Activated naive CD4-positive, alpha-beta T cell treated with Interleukin-2 at 50 U/mL for 16 hours (primary cell): ENCODE measurements around the gene SAP30L.
A peak's percentile ranks its signal among the peaks of the same experiment; 100 is the strongest.

ENCODE experiments used
- DNase-seq: peaks from one replicate; pipeline ENCODE4 v3.0.0-alpha.2; 2020

SAP30L gene

GRCh38 chr5:154482528-154483449, 37.0 kb downstream of the SAP30L start:
- no peak for DNase-seq

DNA sequence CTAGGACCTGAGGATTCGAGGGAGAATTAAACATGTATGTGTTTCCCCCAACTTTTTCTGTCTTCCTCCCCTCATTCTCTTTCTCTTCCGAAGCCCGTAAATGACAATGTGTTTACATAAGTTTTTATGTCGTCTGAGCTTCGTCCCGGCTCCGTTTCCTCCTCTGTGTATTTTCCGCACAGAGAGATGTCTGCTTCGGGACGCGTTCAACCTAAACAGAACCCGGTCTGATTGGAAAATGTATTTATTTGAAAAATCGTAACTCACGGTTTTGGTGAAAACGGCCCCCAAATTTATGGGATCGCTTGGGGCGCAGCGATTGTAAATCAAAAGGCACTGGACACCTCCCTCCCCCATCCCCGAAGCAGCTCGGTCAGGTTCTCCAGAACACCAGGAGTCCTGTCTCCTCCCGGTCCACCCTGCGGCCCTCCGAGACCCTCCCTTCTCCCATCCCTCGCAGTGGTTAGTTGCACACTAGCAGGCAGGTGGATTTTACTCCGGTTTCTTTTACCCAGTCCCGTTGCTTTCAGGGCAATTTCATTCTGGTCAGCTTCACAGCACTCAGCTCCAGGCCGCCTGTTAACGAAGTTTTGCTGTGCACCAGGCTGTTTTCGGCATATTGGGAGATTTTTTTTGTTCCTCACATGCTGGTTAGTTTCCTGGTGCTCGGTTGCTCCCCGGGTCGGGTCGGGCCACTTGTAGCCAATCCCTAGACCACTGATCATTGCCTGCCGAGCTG, 38.0 kb downstream of the SAP30L start:
- no peak for DNase-seq

GRCh38 chr5:154484393-154485095, 38.7 kb downstream of the SAP30L start:
- DNase-seq, result no peak

- DNase-seq, result no peak
Observed at GRCh38 chr5:154485096-154485491, 39.3 kb downstream of the SAP30L start.

DNA sequence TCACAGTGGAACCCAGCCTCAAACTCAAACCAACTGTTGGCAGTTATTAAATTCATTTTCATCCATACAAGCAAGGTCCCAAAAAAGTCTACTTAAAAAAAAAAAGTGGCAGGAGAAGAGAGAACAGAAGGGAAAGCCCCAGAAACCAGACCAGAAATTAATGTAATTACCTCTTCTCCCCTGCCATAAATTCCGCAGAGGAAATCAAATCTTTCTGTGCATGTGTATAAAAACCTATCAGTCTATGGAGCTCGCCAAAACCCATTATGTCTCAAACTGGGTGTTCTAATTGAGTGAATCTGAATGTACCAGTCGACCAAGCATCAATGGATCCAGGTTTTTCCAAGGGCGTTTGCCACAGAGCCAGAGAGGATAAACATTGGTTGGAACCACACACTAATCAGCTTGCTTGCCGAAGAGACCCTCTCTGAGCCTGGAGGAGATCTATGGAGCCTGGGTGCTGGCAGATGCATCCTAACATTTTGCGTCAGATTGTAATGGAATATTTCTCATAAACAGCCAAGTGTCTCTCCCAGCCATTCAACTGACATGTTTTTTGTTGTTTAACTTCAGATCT, 40.1 kb downstream of the SAP30L start:
- DNase-seq, result no peak

DNA sequence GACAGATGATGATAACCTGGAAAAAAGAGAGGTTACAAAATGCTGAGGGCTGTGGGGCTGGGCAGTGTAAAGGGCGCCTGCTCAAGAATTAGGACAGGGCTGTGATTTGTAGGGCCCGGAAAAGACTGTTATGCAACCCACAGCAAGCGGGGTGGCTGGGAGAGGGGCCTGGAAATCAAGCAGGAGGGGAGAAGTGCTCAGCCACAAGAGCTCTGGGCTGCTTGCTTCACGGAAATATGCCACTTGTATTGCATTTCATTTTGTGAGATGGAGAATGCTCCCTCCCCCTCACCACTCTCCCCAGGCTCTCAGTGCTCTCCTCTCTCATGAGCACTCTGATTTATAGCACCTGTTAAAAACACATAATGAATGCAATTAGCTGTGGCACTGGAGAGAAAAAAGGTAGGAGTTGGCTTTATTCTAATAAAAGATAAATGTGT, 40.6 kb downstream of the SAP30L start:
- DNase-seq, result no peak

DNA sequence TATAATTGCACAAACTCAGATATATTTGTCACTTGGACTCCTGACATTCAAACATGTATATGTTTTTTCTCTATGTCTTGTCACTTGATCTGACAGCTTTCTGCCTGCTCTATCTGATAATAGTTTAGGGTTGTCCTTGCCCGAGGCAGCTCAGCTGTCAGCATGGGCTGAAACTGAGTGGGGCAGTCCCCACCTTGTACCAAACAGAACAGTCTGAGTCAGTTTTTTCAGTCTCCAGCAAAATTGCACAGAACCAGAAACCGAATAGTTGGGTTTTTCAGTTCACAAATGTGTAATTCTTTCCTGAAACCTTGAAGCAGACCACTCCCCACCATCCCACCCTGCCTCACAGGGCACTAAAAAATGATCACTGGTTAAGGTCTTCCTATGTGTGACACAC, 41.7 kb downstream of the SAP30L start:
- peak; percentile 57 for DNase-seq

- DNase-seq, result no peak
Observed at GRCh38 chr5:154491941-154492340, 46.1 kb downstream of the SAP30L start.

- no peak for DNase-seq
Observed at GRCh38 chr5:154493274-154493673, 47.5 kb downstream of the SAP30L start.

DNA sequence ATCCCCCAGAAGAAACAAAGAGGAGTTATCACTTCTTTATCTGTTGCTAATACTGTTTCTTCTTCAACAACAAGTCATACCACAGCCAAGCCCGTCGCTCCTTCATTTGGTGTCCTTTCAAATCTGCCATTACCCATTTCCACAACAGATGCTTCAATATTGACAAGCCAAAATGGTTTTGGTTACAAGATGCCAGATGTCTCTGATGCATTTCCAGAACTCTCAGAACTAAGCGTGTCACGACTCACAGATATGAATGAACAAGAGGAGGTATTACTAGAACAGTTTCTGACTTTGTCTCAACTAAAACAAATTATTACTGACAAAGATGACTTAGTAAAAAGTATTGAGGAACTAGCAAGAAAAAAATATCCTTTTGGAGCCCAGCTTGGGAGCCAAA, 48.2 kb downstream of the SAP30L start:
- no peak for DNase-seq

DNA sequence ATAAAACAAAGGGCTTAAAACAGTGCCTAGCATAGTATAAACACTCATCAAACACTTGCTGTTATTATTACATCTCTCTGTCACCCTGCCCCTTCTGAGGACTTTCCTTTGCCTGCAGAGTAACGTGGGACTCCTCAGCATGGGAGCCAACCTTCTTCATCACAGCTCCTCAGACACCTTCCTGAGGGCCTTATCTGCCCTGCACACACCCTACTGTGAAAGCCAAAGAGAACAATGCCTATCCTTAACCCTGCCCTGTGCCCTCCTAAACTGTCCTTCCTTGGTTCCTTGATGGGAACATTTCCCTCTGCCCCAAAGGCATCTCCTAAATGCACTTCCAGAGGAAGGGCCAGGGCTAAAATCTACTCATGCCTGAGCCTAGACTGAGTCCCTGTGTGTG, 52.8 kb downstream of the SAP30L start:
- no peak for DNase-seq

DNA sequence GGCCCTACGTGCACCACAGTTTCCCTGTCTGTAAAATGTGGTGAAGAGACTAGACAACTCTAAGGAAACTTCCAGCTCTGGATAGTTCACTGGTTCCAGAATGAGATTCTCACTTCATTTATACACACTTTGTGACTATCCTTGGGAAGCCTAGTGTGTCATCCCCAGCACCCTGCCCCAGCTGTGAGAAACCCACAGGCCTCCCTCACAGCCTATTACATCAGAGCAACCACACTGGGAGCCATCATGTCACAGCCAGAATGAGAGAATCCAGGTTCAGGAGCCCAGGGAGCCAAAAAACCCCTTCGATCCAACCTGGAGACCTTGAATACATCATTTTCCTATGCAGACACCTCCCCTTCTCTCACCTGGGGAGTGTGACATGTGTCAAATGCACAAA, 53.2 kb downstream of the SAP30L start:
- no peak for DNase-seq

DNA sequence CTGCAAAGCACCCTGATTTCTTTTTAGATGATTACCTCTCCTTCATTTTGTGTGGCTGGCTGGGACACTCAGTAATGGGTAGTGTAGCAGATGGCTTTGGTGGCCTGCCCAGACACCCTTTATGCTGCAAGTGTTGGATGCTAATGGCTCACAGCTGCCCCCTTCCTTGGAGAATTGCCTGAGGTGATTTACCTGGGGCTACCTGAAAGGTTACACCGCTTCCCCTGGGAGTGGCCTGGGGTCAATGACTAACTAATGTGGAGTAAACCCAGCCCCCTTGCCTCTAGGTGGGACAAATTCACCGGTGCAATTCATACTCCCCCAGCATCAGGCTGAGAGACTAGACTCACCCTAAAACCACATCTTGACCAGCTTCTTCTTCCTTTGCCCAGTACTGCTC, 55.8 kb downstream of the SAP30L start:
- no peak for DNase-seq

DNA sequence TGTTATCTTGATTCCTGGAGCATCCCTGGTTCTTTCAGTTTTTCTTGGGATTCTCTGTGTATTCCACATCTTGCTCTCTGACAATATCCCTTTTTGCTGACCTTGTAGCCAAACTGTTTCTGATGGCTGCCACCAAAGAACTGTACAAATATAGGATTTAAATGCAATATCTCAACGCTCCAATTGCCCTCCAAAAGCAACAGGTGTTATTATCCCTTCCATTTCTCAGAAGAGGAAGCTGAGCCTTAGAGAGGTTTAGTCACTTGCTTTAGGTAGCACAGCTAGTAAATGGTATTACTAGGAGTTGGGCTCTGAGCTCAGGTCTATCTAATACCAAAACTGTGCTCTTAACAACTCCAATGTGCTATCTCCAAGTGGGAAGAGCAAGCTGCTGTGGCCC, 56.4 kb downstream of the SAP30L start:
- DNase-seq, result no peak

DNA sequence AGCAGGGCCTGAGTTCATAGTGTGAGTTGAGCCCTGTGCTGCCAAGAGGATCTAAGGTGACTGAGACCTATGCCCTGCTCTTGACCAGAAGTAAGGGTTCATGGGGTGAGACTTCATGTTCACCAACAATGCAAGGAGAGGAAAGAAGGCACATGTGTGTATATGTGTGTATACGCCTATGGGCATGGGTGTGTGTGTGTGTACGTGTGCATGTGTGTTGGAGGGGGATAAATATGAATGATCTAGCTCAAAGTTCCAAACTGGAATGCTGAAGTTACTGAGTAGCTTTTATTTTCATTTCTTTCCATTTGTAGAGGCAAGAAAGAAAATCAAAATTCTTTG, 57.9 kb downstream of the SAP30L start:
- DNase-seq, result no peak

GRCh38 chr5:154505567-154505966, 59.8 kb downstream of the SAP30L start:
- DNase-seq, result no peak

- DNase-seq, result no peak
Observed at GRCh38 chr5:154506049-154506715, 60.4 kb downstream of the SAP30L start.

DNA sequence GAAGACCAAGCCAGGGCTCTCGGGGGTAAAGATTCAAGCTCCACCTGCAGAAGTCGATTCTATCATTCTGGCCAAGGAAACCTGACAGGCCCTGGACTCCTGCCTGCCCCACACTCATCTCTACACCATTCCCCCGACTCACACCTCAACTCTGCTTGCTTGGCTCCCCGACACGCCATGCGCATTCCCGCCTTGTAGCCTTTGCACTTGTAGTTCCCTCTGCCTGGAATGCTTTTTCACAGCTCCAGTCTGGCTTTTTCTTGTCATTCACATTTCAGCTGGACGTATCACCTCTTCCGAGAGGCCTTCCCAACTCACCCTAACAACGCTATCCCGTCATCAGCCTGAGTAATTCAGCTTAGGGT, 60.9 kb downstream of the SAP30L start:
- DNase-seq, result no peak

- DNase-seq, result no peak
Observed at GRCh38 chr5:154508114-154508513, 62.3 kb downstream of the SAP30L start.

GRCh38 chr5:154509784-154510555, 64.2 kb downstream of the SAP30L start:
- DNase-seq, result no peak
